Upper lobe of left lung (tissue), 4 donors: ENCODE data around the gene PLSCR2.
"Not testable (repeated sequence)": the region's sequence is repeated elsewhere in the genome, so short reads cannot be mapped to it uniquely, and the experiment has no call there.

Experiments used
- EP300 ChIP-seq, 4 donors: sonication (generic); formaldehyde crosslinking; IDR thresholded peaks; one replicate each; pipeline ENCODE4 v1.5.1; 2017; ENCODE audit warnings: antibody characterized with exemption in 4 of 4, control low read depth in 2 of 4
- POLR2A ChIP-seq, 4 donors: fragments of 450-650 bp; IDR thresholded peaks; one replicate each; pipeline ENCODE4 v1.5.1; 2016 to 2017; ENCODE audit warnings: antibody characterized with exemption in 4 of 4, mild to moderate bottlenecking in 2 of 4
- TF ChIP-seq, protein P1 (sequence below), 6 experiments: fragments of 450-650 bp in 4 of 6; fragments of 200-600 bp in 2 of 6; sonication (generic) in 2 of 6; IDR thresholded peaks; one replicate each; pipeline ENCODE4 v1.5.1; 2016 to 2019; ENCODE audit warnings: antibody characterized with exemption in 6 of 6

GRCh38 chr3:146474976-146475375 is 5.6 kb upstream of the PLSCR2 start:
- TF ChIP-seq, protein P1, sequence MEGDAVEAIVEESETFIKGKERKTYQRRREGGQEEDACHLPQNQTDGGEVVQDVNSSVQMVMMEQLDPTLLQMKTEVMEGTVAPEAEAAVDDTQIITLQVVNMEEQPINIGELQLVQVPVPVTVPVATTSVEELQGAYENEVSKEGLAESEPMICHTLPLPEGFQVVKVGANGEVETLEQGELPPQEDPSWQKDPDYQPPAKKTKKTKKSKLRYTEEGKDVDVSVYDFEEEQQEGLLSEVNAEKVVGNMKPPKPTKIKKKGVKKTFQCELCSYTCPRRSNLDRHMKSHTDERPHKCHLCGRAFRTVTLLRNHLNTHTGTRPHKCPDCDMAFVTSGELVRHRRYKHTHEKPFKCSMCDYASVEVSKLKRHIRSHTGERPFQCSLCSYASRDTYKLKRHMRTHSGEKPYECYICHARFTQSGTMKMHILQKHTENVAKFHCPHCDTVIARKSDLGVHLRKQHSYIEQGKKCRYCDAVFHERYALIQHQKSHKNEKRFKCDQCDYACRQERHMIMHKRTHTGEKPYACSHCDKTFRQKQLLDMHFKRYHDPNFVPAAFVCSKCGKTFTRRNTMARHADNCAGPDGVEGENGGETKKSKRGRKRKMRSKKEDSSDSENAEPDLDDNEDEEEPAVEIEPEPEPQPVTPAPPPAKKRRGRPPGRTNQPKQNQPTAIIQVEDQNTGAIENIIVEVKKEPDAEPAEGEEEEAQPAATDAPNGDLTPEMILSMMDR (IDR thresholded peaks at IDR 0.05) = not testable (repeated sequence)
- TF ChIP-seq POLR2A, EP300 (IDR thresholded peaks at IDR 0.05): not testable (repeated sequence)
